SH-SY5Y (cell line): ENCODE data around the gene TIGD3.
A peak's percentile ranks its signal among the peaks of the same experiment; 100 is the strongest.

Source experiments
- GATA2 ChIP-seq: IDR thresholded peaks from 2 replicates; pipeline ENCODE4 v1.6.1; 2011; ENCODE audit warnings: mild to moderate bottlenecking, low read depth, low read length
- GATA3 ChIP-seq: IDR thresholded peaks from 2 replicates; pipeline ENCODE4 v1.6.1; 2011; ENCODE audit warnings: low read depth, mild to moderate bottlenecking, low read length, moderate library complexity

Gene TIGD3

GRCh38 chr11:65383778-65384177, 29.2 kb downstream of the TIGD3 start:
- TF ChIP-seq GATA3 (no peak), GATA2 (no peak)

GRCh38 chr11:65384301-65384889, 29.8 kb downstream of the TIGD3 start:
- TF ChIP-seq GATA2 (no peak), GATA3 (no peak)

- TF ChIP-seq GATA3 (no peak), GATA2 (no peak)
These were observed 32.0 kb downstream of the TIGD3 start, which contains the start of gene FRMD8 for GRCh38 chr11:65386307-65387140. TSS of gene FRMD8 (plus strand) at chr11:65386637. CDS start at chr11:65387037, 400 bp downstream.

GRCh38 chr11:65388731-65389130, 34.2 kb downstream of the TIGD3 start:
- no peak for TF ChIP-seq GATA2
- TF ChIP-seq GATA3 = no peak

- TF ChIP-seq GATA3 = no peak
These were observed 34.9 kb downstream of the TIGD3 start for GRCh38 chr11:65389294-65389980.

- no peak for TF ChIP-seq GATA2
- no peak for TF ChIP-seq GATA3
These were observed 35.8 kb downstream of the TIGD3 start for GRCh38 chr11:65390099-65390941.

GRCh38 chr11:65390996-65391395, 36.4 kb downstream of the TIGD3 start:
- TF ChIP-seq GATA3 = no peak
- TF ChIP-seq GATA2 = no peak

GRCh38 chr11:65392186-65392829, 37.8 kb downstream of the TIGD3 start:
- TF ChIP-seq GATA2 (0 out of 2 replicates have a peak, but pooled peaks have one; percentile 46), GATA3 (no peak)

- TF ChIP-seq GATA2 = no peak
- TF ChIP-seq GATA3 = no peak
These were observed 38.3 kb downstream of the TIGD3 start for GRCh38 chr11:65392899-65393298.

GRCh38 chr11:65393513-65394079, 39.0 kb downstream of the TIGD3 start:
- TF ChIP-seq GATA3 = no peak
- no peak for TF ChIP-seq GATA2

GRCh38 chr11:65394125-65394536, 39.6 kb downstream of the TIGD3 start:
- TF ChIP-seq GATA2 = no peak
- TF ChIP-seq GATA3 = no peak

GRCh38 chr11:65395961-65396530, 41.5 kb downstream of the TIGD3 start:
- TF ChIP-seq GATA3 (no peak), GATA2 (no peak)
